ENCODE results near the gene CHRDL2.
"Not testable (repeated sequence)": the region's sequence is repeated elsewhere in the genome, so short reads cannot be mapped to it uniquely, and the experiment has no call there.

The CHRDL2 gene, protein sequence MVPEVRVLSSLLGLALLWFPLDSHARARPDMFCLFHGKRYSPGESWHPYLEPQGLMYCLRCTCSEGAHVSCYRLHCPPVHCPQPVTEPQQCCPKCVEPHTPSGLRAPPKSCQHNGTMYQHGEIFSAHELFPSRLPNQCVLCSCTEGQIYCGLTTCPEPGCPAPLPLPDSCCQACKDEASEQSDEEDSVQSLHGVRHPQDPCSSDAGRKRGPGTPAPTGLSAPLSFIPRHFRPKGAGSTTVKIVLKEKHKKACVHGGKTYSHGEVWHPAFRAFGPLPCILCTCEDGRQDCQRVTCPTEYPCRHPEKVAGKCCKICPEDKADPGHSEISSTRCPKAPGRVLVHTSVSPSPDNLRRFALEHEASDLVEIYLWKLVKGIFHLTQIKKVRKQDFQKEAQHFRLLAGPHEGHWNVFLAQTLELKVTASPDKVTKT

DNA sequence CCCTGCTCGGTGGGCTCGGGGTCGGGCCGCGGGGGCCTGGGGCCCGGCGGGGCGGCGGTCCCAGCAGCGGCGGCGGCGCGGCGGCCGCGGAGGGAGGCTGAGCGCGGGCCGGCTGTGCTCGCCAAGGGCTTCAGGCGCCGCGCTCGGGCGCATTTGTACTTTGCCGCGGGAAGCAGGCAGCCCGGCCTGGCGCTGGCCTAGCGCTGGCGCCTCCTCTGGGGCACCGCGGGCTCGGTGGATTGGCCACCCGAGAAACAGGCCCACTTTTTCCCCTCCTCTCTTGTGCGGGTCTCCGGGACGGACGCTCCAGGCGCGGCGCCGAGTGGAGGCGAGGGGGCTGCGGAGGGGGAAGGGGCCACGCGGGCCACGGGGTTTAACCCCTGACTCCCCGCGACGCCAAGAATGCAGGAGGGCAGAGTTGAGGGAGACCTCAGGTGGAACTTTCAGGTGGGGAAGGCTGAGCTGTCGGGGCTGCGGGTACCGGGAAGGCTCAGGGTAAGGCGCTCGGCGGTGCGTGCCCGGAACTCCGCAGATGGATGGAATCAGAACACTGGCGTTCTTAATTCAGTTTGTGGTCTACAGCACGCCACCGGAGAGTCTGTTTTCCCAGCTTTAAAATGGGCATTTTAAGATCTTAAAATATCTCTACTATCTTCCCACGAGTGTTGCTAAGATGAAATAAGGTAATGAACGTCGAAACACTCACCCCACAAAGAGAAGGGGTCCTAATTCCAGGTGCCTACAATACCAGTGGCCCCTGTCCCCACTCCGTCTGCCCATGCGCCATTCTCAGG is at the start of gene CHRDL2:
CHRDL2 (minus strand) TSS at position 126 of the 794 bp plus-strand sequence. CDS start 538 bp downstream, outside the sequence.
- FAIRE-seq, result no peak

DNA sequence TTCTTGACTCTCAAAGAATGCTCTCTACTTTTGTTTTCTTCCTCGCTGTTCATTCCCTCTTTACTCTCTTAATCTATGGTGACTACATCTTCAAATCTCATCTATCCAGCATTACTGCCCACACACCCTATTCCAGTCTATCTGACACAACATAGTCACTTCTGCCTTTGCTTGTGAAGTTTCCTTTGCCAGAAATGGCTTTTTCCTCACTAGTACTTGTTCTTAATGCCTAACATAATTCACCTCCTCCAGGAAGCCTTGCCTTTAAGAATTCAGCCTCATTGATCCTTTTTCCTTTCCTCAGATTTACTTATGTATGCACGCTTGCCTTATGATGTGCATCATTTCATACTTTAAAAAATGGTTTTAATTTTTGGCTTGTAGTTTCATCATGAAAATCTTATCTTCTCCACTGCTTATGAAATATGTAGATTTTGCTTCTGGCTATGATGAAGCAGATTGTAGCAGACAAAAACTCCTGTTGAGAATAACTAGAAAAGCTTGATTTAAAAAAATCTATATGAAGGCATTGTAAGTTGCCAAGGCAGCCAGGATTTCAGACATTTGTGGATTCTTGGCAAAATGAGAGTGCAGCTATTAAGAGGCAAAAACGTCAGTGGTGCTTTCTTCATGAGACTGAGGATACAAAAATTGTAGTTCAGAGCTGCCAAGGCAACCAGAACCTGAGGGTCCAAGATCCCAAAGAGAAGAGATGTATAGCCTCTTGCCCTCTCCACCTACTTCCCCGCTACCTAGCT is 49.2 kb upstream of the CHRDL2 start:
- FAIRE-seq, result no peak

DNA sequence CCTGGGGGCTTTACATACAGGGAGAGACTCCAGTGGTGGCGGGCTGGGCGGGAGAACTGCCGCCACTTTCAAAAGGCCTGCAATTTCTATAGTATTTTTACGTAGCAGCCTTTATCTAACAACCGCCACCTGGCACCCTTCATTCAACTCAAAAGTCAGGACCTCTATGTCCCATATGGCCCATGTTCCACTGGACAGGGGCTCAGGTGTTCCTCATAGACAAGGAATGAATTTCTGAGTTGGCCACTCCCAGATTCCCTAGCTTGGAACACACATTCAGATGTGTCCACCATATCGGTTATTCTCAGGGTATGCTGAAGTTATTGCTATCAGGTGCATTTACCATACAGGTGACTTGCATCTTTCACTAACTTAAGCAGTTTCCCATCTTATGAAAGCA is 47.4 kb upstream of the CHRDL2 start:
- no peak for FAIRE-seq

DNA sequence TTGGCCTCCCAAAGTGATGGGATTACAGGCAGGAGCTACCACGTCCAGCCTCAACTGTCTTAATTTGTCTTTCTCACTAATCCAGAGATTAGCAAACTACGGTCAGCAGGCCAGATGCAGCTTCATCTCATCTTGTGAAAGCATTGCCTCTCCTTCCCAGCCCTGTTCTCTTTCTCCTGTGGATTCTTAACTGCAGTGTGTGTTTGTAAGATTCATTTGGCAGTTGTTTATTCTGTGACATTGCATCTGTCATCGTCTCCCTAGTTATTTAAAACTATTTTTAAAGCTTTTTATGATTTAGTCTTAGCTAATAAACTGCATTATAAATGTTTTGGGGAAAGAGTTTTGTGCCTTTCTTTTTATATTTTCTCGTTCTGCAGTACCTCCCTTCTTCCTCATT is 46.7 kb upstream of the CHRDL2 start:
- FAIRE-seq, result no peak

DNA sequence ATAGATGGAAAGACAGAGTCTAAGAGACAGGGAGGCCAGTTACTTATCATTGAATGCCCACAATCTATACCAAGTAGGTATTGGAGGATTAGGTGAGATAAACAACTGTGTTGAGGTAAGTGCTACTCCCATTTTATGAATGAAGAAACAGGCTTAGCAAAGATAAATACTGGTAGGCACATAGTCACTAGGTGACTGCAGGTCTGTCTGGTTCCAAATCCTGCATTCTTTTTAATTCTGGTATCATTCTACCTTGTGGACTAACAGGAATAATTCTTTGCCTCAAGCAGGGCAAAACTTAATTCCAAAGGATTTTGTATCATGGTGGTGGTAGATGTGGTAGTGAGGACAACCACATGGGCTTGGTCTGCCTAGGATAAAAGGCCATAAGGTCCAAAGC is 45.8 kb upstream of the CHRDL2 start:
- FAIRE-seq, result no peak

DNA sequence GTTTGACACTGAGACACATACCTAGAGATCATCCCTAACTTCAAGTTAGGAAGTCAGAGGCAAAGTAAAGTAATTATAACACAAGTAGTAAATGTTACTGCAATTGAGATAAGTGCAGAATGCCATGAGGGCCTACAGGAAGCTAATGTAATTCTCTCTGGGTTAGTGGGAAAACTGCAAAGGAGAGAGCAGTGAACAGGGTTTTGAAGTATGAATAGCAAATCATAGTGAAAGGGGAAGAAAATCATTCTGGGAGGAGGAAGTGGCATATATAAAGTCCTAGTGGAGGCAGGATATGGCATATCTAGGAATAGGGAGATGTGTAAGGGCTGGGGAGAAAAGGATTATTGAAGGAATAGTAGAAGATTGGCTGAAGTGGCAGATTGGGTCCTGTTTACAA is 45.3 kb upstream of the CHRDL2 start:
- no peak for FAIRE-seq

DNA sequence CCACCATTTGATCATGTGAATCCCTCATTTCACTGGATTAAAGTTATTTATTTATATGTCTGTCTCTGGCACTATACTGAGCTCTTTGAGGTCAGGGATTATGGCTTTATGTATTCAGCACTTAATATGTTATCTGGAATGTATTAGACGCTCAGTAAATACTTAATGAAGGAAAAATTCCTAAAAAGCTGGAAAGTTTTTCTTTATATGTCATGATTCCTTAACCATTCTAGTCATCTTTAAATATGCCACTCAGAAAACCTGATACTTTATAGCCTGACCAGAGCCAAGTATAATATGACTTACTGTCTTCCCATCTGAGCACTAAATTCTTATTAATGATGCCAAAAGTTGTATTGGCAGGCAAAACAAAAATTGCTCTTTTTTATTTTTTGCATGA is 44.5 kb upstream of the CHRDL2 start:
- FAIRE-seq, result no peak

DNA sequence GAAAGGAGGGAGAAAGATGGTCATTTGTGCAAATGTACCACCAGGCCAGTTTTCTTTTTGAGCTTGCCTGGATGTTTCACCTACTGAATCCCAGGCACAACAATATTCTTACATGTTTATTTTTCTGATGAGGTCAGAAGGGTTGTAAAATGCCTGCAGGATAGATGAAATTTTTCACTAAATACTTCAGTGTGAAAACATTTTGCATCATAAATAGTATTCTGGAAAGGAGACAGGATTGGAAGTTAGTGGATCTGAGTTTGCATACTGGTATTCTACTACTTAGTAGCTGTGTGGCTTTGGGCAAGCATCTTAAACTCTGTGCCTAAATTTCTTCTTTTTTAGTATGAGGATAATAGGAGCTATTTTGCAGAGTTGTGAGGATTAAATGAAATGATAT is 42.2 kb upstream of the CHRDL2 start:
- no peak for FAIRE-seq

DNA sequence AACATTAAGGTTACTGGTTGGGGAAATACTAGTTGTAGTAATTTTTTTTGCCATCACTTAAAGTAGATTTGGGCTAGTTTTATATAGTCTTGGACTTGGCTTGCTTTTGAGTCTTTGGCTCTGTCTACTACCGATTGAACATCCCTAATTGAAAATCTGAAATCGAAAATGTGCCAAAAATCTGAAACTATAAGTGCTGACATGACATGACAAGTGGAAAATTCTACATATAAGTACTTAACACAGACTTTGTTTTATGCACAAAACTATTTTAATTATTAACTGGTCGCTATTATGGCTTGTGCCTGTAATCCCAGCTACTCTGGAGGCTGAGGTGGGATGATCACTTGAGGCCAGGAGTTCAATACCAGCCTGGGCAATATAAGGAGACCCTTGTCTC is 39.9 kb upstream of the CHRDL2 start:
- FAIRE-seq, result no peak

DNA sequence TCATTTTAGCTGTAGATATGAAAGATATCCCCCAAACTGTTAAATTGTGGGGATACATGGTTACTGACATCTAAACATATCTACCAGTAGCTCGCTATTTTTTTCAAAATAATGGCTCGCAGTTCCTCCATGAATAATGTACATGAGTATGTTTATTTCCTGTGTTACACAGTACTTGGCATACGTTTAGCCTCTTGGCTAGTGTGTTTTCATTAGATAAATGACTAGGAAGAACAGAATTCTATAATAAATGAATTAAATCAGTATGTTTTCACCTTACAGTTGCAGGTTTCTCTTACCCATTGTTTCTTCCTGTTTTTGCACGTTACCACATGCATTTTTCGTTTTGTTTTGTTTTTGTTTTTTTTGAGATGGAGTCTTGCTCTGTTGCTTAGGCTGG is 39.2 kb upstream of the CHRDL2 start:
- FAIRE-seq, result no peak

DNA sequence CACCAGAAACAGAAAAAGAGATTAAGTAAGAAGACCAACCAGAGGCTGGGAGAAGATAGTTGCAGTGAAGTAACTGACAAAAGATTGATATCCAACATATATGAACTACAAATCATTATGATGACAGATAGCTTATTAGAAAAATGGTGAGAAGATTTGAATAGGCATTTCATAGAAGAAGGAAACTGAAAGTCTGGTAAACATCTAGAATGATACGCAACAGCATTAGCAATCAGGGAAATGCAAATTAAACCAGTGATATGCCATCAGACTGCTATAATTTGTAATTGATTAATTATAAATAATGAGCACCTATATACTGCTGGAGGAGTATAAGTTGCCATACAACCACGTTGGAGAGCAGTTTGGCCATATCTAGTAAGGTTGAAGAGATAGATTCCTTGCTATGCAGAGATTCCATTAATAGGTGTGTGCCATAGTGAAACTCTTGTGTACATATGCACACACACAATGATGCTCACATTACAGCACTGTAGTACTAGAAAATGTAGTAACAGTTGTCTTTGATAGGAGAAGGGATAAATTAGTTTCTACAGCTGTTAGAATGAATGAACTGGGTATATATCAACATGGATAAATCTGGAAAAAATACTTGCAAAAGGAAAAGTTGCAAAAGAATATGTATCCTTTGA is 38.0 kb upstream of the CHRDL2 start:
- no peak for FAIRE-seq

DNA sequence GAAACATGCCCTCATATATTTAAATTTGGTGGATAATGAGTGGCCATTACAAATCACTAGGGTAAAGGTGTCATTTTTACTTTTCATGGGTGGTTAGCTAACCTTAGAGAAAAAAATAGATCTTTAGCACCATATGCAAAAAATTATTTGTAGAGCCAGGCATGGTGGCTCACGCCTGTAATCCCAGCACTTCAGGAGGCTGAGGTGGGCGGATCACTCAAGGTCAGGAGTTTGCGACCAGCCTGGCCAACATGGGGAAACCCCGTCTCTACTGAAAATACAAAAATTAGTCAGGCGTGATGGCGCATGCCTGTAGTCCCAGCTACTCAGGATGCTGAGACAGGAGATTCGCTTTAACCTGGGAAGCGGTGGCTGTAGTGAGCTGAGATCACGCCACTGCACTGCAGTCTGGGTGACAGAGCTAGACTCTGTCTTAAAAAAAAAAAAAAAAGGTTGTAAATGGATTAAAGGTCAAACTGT is 37.0 kb upstream of the CHRDL2 start:
- not testable (repeated sequence) for FAIRE-seq

DNA sequence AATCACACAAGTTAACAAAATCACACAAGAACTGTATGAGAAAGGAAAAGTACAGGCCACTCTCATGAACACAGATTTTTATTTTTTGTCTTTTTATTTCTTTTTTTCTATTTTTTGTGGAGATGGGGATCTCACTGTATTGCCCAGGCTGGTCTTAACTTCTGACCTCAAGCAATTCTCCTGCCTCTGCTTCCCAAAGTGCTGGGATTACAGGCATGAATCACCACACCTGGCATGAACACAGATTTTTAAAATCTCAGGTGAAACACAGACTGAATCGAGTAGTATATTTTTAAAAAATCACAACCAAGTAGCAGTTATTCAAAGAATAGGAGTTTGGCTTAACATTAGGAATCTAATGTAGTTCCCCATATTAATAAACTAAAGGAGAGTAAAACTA is 35.7 kb upstream of the CHRDL2 start:
- FAIRE-seq, result no peak

DNA sequence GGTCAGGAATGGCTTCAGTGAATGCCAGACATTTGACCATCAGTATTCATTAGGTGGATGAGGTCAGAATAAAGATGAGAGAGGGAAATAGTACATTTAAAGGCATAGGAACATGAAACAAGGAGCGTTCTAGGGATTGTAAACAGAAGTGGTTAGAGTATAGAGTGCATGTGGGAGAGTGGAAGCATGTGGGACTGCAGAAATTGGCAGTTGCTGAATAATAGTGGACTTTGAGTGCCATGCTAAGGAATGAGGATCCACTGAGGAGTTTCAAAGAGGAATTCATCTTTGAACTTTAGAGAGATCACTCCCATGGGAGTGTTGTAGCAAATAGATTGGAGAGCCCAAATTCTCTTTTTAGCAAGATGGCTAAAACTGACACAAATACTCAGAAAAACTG is 25.3 kb upstream of the CHRDL2 start:
- no peak for FAIRE-seq

DNA sequence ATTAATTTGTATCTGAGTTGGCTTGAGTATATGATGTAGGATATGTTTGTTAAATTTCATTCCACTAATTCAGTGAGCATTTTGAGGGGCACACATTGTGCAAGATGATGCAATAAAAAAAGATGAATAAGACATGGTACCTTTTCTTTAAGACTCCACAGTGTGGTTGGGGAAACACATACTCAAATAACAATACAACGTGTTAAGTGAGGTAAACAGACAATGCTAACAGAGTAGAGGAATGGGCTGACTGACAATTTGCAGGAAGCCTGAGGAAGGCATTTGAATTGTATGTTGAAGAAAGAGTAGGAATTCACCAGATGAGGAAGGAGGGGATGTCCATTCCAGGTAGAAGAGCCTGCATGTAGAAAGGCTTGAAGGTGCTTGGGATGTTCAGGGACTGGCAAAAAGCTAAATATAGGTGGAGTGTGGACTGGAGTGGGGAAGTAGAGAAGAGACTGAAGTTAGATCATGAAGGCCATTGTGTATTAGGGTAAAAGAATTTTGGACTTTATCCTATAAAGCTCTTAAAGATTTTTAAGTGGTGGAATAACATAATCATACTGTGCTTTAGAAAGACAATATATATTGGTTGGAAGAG is 24.3 kb upstream of the CHRDL2 start:
- FAIRE-seq, result no peak

DNA sequence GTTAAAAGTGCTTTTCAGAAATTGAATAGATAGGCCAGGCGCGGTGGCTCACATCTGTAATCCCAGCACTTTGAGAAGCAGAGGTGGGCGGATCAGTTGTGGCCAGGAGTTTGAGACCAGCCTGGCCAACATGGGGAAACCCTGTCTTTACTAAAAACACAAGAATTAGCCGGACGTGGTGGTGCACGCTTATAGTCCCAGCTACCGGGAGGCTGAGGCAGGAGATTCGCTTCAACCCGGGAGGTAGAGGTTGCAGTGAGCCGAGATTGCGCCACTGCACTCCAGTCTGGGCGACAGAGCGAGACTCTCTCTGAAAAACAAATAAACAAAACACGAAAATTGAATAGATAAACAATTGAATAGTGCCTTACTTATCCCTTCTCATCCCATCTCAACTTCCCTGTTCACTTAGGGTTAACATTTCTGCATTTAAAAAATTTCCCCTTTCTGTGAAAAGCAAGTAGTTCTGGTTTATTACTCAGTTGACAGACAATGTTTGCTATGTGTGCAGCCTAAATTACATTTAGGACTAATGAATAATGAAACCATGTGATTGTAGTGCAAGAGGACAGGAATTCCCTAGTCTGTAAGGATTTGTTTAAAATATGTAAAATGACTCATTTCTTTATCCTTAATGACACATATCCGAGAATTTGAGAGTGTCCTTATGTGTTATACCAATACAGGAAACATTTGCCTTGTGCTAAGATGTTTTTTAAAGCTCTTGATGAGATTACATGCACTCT is 23.5 kb upstream of the CHRDL2 start:
- no peak for FAIRE-seq

DNA sequence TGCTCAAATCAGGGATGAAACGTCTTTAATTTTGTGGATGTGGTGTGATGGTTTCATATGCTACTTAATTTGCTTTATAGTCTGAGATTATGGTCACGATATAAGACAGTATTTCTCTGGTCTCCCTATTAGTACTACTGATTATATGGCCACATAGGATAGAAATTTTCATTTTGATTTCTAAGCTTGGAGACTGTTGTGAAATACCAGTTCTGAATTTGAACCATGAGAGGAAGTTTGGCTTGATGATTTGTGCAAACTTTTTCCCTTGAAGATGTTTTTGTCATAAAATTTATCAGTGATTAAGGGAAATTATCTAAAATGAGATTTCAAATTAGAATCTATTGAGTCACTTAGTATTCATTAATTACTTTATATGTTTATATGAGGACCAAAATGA is 20.1 kb upstream of the CHRDL2 start:
- FAIRE-seq, result no peak

DNA sequence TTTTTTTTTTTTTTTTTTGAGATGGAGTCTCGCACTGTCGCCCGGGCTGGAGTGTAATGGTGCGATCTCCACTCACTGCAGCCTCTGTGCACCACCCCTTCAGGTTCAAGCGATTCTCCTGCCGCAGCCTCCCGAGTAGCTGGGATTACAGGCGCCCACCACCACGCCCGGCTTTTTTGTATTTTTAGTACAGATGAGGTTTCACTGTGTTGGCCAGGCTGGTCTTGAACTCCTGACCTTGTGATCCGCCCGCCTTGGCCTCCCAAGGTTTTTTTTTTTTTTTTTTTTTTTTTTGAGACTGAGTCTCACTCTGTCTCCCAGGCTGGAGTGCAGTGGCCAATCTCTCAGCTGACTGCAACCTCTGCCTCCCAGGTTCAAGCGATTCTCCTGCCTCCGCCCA is 19.4 kb upstream of the CHRDL2 start:
- FAIRE-seq, result not testable (repeated sequence)

DNA sequence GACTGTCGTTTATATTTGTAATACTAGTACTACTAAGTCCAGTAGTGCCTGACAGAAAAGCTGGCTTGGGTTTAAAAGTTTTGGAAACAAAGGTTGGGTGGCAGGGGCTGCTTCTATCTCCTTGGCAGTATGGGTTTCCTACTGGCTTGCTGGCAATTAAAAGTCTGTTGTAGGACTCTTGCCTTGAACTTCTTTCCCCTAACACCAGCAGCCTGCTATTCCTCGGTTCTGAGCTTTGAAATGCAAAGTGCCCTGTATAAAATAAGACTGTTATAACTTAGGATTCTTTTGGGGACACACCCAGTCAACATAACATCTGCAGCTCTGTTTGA is 18.7 kb upstream of the CHRDL2 start:
- FAIRE-seq, result no peak

DNA sequence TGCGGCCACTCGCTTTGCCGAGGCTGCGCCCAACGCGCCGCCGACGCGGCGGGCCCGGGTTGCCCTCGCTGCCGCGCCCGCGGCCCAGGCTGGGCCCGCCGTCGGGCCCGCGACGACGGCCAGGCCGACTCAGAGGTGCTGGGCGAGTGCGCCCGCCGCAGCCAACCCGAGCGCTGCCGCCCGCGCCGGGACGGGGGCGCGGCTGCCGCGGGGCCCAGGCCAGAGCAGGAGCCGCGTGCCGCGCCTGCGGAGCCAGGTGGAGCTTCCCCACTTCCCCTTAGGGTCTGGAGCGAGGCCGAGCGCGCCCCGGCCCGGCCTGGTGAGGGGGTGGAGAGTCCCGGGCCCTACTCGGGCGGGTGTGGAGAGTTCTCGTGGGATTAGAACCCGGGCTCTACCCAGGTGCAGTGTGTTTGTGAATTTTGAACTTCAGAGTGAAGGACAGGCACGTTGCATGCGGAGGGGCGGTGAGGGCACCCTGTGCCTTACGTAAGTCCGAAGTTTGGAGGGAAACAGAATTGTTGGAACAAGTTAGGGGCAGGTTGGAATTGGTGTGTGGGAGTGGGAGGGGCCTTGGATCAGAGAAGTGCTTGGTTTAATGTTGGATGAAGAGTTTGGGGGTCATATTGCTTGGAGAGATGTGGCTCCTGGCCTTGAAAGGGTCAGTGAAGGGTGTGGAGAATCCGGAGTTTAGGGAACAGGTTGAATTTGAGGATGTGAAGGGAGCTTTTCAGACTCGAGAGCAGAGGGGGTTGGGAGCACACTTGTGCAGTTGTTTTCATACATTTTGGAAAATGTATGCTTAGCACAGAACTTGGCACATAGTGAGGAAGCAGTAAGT is 18.1 kb upstream of the CHRDL2 start:
- FAIRE-seq, result no peak

All from endometrium (tissue), 2 donors.